Tibial nerve (tissue), 4 donors: ENCODE data around the gene TENT4A. TPM values are rescaled to one million over a fixed set of nuclear protein-coding genes. Genes with fewer than 3 reads are reported as not detected.

ENCODE experiments used
- DNase-seq, 2 donors: peaks; one replicate each; pipeline ENCODE4 v3.0.0-alpha.2; 2019; ENCODE audit warnings: low spot score in 2 of 2
- H3K27ac ChIP-seq, 4 donors: fragments of 200-600 bp; sonication (generic) in 3 of 4; one replicate each; pipeline ENCODE4 v1.5.1; 2017 to 2019; ENCODE audit warnings: mild to moderate bottlenecking in 1 of 4
- H3K27me3 ChIP-seq, 2 donors: fragments of 200-600 bp; sonication (generic) in 1 of 2; one replicate each; pipeline versions ENCODE4 v1.5.1 to v1.6.0; 2017 to 2019
- H3K36me3 ChIP-seq, 3 donors: fragments of 200-600 bp; sonication (generic); one replicate each; pipeline ENCODE4 v1.5.1; 2018 to 2019
- H3K4me1 ChIP-seq, 4 donors: fragments of 200-600 bp; sonication (generic) in 3 of 4; one replicate each; pipeline ENCODE4 v1.5.1; 2017 to 2019
- H3K4me3 ChIP-seq, 4 donors: fragments of 200-600 bp; sonication (generic) in 3 of 4; one replicate each; pipeline ENCODE4 v1.5.1; 2017 to 2019; ENCODE audit warnings: mild to moderate bottlenecking in 1 of 4, moderate library complexity in 1 of 4
- H3K9me3 ChIP-seq, 4 donors: fragments of 200-600 bp; sonication (generic) in 3 of 4; one replicate each; pipeline ENCODE4 v1.5.1; 2017 to 2019
- EP300 ChIP-seq, 2 donors: sonication (generic); formaldehyde crosslinking; IDR thresholded peaks; one replicate each; pipeline ENCODE4 v1.6.1; 2017; ENCODE audit warnings: antibody characterized with exemption in 2 of 2, mild to moderate bottlenecking in 1 of 2
- POLR2A ChIP-seq, 2 donors: fragments of 450-650 bp; IDR thresholded peaks; one replicate each; pipeline ENCODE4 v1.6.1; 2017; ENCODE audit warnings: antibody characterized with exemption in 2 of 2, mild to moderate bottlenecking in 2 of 2, moderate library complexity in 2 of 2
- WGBS, 2 donors: methylation state at CpG; one replicate each; pipeline ENCODE4 v1.1.5; 2018; 5-methylcytosine and 5-hydroxymethylcytosine counted together
- total RNA-seq, 4 donors: library from RNA; depleted of rRNA; stranded (reverse); fragments of >200 nt; gene quantifications; one replicate each; pipeline ENCODE4 v1.1.0, GENCODE V29; 2016
- TF ChIP-seq, protein P1 (sequence below), 5 experiments: fragments of 200-600 bp in 3 of 5; fragments of 450-650 bp in 2 of 5; sonication (generic) in 3 of 5; IDR thresholded peaks; one replicate each; pipeline ENCODE4 v1.5.1; 2016 to 2019; ENCODE audit warnings: antibody characterized with exemption in 5 of 5, mild to moderate bottlenecking in 3 of 5, moderate library complexity in 2 of 5

TENT4A gene
- total RNA-seq, 4 donors from 2014 or later, result 22.7 to 34.1 (median 29.2) TPM

DNA sequence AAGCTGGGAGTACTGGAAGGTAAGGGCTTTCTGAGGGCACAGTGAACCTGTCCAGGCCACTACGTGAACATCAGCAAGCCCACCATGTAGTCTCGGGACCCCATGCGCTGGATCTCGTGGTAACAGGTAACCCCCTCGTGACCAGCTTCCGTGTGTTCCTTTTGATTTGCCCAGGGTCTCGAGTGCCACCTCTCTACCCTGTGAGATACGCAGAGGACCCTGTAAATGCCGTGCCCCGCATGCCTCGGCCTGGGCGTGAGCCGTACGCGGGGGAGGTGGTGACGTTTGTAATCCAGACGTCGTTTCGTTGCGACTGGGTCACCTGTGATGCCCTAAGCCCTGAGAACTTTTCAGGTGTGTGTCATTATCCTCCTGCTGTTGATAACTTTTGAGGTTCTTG is 45.5 kb downstream of the TENT4A start:
- no peak overlapping the region for H3K27ac ChIP-seq
- H3K4me1 ChIP-seq, result no peaks in the 10 kb centered on the region
- H3K4me3 ChIP-seq, result no peak overlapping the region
- WGBS, 2 donors, result 95 to 96% methylated on average over 20 of the region's 20 CpGs
- H3K27me3 ChIP-seq, result no peaks in the 10 kb centered on the region
- peaks cover 0 to 55% (median 25%) of the 10 kb centered on the region in 3 donors for H3K36me3 ChIP-seq
- no peaks in the 10 kb centered on the region for H3K9me3 ChIP-seq
- DNase-seq, result no peak
- TF ChIP-seq, protein P1, sequence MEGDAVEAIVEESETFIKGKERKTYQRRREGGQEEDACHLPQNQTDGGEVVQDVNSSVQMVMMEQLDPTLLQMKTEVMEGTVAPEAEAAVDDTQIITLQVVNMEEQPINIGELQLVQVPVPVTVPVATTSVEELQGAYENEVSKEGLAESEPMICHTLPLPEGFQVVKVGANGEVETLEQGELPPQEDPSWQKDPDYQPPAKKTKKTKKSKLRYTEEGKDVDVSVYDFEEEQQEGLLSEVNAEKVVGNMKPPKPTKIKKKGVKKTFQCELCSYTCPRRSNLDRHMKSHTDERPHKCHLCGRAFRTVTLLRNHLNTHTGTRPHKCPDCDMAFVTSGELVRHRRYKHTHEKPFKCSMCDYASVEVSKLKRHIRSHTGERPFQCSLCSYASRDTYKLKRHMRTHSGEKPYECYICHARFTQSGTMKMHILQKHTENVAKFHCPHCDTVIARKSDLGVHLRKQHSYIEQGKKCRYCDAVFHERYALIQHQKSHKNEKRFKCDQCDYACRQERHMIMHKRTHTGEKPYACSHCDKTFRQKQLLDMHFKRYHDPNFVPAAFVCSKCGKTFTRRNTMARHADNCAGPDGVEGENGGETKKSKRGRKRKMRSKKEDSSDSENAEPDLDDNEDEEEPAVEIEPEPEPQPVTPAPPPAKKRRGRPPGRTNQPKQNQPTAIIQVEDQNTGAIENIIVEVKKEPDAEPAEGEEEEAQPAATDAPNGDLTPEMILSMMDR (IDR thresholded peaks at IDR 0.05), result no peak
- no peak for TF ChIP-seq POLR2A (IDR thresholded peaks at IDR 0.05)
- no peak for TF ChIP-seq EP300 (IDR thresholded peaks at IDR 0.05)

DNA sequence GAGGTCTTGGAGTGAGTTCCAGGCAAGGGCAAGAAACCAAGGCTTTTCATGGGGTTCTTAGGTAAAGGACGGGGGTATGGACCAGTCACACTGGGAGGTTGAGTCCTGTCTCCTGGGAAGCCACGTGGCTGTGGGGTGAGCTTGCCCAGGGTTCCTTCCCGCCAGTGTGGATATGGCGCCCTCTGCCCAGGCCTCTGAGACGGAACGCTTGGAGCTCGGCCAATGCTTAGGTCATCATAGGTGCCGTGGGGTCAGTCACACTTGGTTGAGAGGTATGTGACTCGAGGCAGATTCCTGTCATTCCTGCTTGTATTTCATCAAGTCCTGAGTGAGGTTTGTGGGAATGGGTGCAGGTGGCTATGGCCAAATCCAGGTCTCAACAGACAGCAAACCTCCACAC is 46.2 kb downstream of the TENT4A start:
- 78 to 79% methylated on average over 6 to 9 of the region's 9 CpGs for WGBS, 2 donors
- no peak overlapping the region for H3K27ac ChIP-seq
- TF ChIP-seq POLR2A (IDR thresholded peaks at IDR 0.05) (no peak), EP300 (IDR thresholded peaks at IDR 0.05) (no peak)
- TF ChIP-seq, protein P1 (IDR thresholded peaks at IDR 0.05), result no peak
- DNase-seq, result no peak
- H3K4me3 ChIP-seq, result no peak overlapping the region
- no peaks in the 10 kb centered on the region for H3K4me1 ChIP-seq
- peaks cover 0 to 48% (median 21%) of the 10 kb centered on the region in 3 donors for H3K36me3 ChIP-seq
- no peaks in the 10 kb centered on the region for H3K9me3 ChIP-seq
- H3K27me3 ChIP-seq, result no peaks in the 10 kb centered on the region

DNA sequence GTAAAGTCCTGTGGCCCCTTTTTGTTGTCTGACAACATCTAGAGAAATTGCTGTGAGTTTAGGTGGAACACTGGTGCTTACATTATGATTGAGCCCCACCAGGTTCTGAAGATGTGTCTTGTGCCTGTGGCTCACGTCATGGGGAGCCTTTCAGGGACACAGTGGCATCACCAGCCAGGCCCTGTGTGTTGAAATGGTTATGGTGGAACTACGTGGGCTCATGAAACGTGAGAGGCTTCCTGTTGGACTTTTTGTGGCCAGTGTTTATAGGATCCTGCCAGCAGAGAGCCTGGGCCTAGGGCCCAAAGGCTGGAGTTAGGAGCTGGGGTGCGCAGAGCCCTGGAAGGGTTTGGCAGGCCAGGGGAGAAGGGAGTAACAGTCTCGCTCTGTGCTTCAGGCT is 46.8 kb downstream of the TENT4A start:
- H3K27me3 ChIP-seq, result no peaks in the 10 kb centered on the region
- 81% methylated on average over 5 of the region's 5 CpGs for WGBS, 2 donors
- no peak for TF ChIP-seq POLR2A (IDR thresholded peaks at IDR 0.05)
- TF ChIP-seq EP300 (IDR thresholded peaks at IDR 0.05), result no peak
- TF ChIP-seq, protein P1 (IDR thresholded peaks at IDR 0.05), result no peak
- H3K4me3 ChIP-seq, result no peak overlapping the region
- H3K9me3 ChIP-seq, result no peaks in the 10 kb centered on the region
- H3K36me3 ChIP-seq, result peaks cover 0 to 43% (median 15%) of the 10 kb centered on the region in 3 donors
- no peak overlapping the region for H3K27ac ChIP-seq
- no peak for DNase-seq
- H3K4me1 ChIP-seq, result no peaks in the 10 kb centered on the region

DNA sequence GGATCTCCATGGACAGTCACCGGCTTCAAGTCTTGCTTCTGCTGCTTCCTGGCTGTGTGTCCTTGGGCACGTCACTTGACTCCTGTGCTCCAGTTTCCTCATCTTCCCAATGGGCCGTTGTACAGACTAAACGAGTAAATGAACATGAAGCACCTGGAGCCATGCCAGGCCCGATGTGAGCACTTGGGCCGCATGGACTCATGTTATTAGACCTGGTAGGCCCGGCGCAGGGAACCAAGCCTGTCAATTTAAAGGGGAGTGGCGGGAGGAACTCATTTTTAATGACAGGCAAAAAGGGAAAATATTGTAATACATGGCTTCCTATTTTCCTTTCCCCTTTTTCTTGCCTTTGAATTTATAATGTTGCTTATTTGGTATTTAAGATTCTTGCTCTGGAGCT is 47.5 kb downstream of the TENT4A start:
- 62 to 73% methylated on average over 9 of the region's 9 CpGs for WGBS, 2 donors
- peaks cover 0 to 3% (median 0%) of the 10 kb centered on the region in 4 donors for H3K4me1 ChIP-seq
- H3K9me3 ChIP-seq, result no peaks in the 10 kb centered on the region
- TF ChIP-seq POLR2A (IDR thresholded peaks at IDR 0.05), result no peak
- TF ChIP-seq EP300 (IDR thresholded peaks at IDR 0.05), result no peak
- TF ChIP-seq, protein P1 (IDR thresholded peaks at IDR 0.05), result no peak
- H3K27ac ChIP-seq, result no peak overlapping the region
- peak; percentile 25 to 26 for DNase-seq
- no peaks in the 10 kb centered on the region for H3K27me3 ChIP-seq
- no peak overlapping the region for H3K4me3 ChIP-seq
- H3K36me3 ChIP-seq, result peaks cover 0 to 36% (median 8%) of the 10 kb centered on the region in 3 donors

DNA sequence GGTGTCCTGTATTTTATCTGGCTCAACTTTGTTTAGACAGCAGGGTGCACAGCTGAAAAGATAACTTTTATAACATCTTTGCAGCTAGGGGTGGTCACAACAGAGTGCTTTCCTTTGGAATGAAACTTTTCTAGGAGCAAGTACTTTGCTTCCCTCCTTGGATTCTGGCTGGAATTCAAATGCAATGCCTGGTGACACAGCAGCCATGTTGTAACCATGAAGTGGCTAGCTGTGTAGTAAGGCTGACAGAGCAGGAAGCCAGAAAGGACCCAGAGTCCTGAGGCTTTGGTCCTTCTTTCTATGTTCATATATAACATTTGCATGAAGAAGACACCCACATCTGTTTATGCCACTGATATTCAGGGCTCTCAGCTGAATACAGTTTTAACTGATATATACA is 48.1 kb downstream of the TENT4A start:
- no peak for TF ChIP-seq EP300 (IDR thresholded peaks at IDR 0.05)
- no peak for TF ChIP-seq POLR2A (IDR thresholded peaks at IDR 0.05)
- TF ChIP-seq, protein P1 (IDR thresholded peaks at IDR 0.05), result no peak
- no peak for DNase-seq
- Histone ChIP-seq H3K36me3 (peaks cover 0 to 29% (median 1%) of the 10 kb centered on the region in 3 donors), H3K4me3 (no peak overlapping the region), H3K9me3 (no peaks in the 10 kb centered on the region), H3K4me1 (peaks cover 0 to 10% (median 2%) of the 10 kb centered on the region in 4 donors), H3K27ac (no peak overlapping the region), H3K27me3 (no peaks in the 10 kb centered on the region)
